ENCODE measurements around the gene SAMD3. TPM values are rescaled to one million over a fixed set of nuclear protein-coding genes. Genes with fewer than 3 reads are reported as not detected.

Gene SAMD3
- total RNA-seq, 1 experiment from 2014 or later, result 1.5 TPM

DNA sequence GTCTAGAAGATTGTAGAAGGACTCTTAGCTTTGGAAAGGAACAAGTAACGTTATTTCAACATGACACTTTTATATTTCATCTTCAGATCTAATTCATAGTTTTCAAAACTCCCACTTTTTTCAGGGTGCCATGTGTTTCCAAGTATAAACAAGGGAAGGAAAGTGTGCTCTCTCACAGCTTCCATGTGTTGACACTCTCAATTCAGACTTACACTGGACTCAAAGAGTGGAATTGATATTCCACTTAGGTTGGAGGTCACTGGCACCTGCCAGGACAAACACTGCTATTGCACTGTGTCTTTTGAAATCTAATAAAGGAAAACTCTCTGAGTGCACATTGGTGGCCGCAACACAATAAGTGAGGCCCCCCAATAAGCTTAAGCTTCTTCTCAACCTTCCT, 22.5 kb upstream of the SAMD3 start:
- DNase-seq, result no peak
- no peaks in the 10 kb centered on the region for H3K9me3 Mint-ChIP-seq (ENCODE audit: unreplicated experiment)
- no peaks in the 10 kb centered on the region for H3K4me1 Mint-ChIP-seq (ENCODE audit: low read depth, unreplicated experiment)
- H3K4me3 ChIP-seq (ENCODE audit: low read depth, low read length), result no peak overlapping the region
- H3K27me3 ChIP-seq (replicated peaks; ENCODE audit: control insufficient read depth, insufficient read depth, low read length), result no peaks in the 10 kb centered on the region
- H3K27ac Mint-ChIP-seq (ENCODE audit: unreplicated experiment), result no peak overlapping the region
- intact Hi-C loops (cut with micrococcal nuclease; ENCODE audit: unreplicated experiment), result no loop called here
- TF ChIP-seq, protein P1, sequence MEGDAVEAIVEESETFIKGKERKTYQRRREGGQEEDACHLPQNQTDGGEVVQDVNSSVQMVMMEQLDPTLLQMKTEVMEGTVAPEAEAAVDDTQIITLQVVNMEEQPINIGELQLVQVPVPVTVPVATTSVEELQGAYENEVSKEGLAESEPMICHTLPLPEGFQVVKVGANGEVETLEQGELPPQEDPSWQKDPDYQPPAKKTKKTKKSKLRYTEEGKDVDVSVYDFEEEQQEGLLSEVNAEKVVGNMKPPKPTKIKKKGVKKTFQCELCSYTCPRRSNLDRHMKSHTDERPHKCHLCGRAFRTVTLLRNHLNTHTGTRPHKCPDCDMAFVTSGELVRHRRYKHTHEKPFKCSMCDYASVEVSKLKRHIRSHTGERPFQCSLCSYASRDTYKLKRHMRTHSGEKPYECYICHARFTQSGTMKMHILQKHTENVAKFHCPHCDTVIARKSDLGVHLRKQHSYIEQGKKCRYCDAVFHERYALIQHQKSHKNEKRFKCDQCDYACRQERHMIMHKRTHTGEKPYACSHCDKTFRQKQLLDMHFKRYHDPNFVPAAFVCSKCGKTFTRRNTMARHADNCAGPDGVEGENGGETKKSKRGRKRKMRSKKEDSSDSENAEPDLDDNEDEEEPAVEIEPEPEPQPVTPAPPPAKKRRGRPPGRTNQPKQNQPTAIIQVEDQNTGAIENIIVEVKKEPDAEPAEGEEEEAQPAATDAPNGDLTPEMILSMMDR (IDR thresholded peaks at IDR 0.05; ENCODE audit: insufficient read depth in 1 of 2, low read depth in 1 of 2, low read length in 1 of 2, severe bottlenecking in 1 of 2, unreplicated experiment in 1 of 2), result no peak
- H3K4me3 Mint-ChIP-seq (ENCODE audit: unreplicated experiment), result no peak overlapping the region
- H3K36me3 ChIP-seq (ENCODE audit: control insufficient read depth, insufficient read depth, low read length), result no peaks in the 10 kb centered on the region
- ChIA-PET CTCF (no interaction called here), POLR2A (no interaction called here)
- no peaks in the 10 kb centered on the region for H3K9me3 ChIP-seq
- H3K4me1 ChIP-seq, result no peaks in the 10 kb centered on the region
- no peaks in the 10 kb centered on the region for H3K36me3 Mint-ChIP-seq (ENCODE audit: insufficient read depth, unreplicated experiment)
- no TSS peak for BruUV-seq (replicated peaks)
- H3K27me3 Mint-ChIP-seq (ENCODE audit: insufficient read depth, unreplicated experiment), result no peaks in the 10 kb centered on the region

DNA sequence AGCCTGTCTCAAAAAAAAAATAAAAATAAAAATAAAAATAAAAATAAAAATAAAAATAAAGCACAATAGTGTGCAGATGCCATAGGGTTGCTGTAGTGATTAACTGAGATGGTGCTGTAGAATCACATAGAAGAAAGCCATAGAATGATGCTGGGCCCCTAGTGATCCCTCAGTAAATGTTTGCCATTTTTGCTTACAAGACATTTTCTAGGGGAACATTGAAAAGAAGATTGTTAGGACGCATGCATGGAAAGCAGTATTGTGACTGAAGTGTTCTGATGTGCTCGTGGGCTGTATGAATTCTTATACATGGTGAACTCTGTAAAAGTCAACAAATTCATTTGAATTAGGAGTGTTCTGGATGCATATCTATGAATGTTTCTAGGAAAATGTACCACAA, 22.0 kb upstream of the SAMD3 start:
- POLR2A ChIA-PET, result no interaction called here
- no peaks in the 10 kb centered on the region for H3K4me1 ChIP-seq
- TF ChIP-seq, protein P1 (IDR thresholded peaks at IDR 0.05; ENCODE audit: insufficient read depth in 1 of 2, low read depth in 1 of 2, low read length in 1 of 2, severe bottlenecking in 1 of 2, unreplicated experiment in 1 of 2), result no peak
- Mint-ChIP-seq H3K27me3 (ENCODE audit: insufficient read depth, unreplicated experiment) (no peaks in the 10 kb centered on the region), H3K9me3 (ENCODE audit: unreplicated experiment) (no peaks in the 10 kb centered on the region), H3K4me1 (ENCODE audit: low read depth, unreplicated experiment) (no peaks in the 10 kb centered on the region), H3K4me3 (ENCODE audit: unreplicated experiment) (no peak overlapping the region), H3K36me3 (ENCODE audit: insufficient read depth, unreplicated experiment) (no peaks in the 10 kb centered on the region), H3K27ac (ENCODE audit: unreplicated experiment) (no peak overlapping the region)
- BruUV-seq (replicated peaks), result no TSS peak
- intact Hi-C loops (cut with micrococcal nuclease; ENCODE audit: unreplicated experiment), result no loop called here
- H3K27me3 ChIP-seq (replicated peaks; ENCODE audit: control insufficient read depth, insufficient read depth, low read length), result no peaks in the 10 kb centered on the region
- H3K36me3 ChIP-seq (ENCODE audit: control insufficient read depth, insufficient read depth, low read length), result no peaks in the 10 kb centered on the region
- DNase-seq, result no peak
- H3K9me3 ChIP-seq, result no peaks in the 10 kb centered on the region
- no peak overlapping the region for H3K4me3 ChIP-seq (ENCODE audit: low read depth, low read length)
- CTCF ChIA-PET, result no interaction called here

DNA sequence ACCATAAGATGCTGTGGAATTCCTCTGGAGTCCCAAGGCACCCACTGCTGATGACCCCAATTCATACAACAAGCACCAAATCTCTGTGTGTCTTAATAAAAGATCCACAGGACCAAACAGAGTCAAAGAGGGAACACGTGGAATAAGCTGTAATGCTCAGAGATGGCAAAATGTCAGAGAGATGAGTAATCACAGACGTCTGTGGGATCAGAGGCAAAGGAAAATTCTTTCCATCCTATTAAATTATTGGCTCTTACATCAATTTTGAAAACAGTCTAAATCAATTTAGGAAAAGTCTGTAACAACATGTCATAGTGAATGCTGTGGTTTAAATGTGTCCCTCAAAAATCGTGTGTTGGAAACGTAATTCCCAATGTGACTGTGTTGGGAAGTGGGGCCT, 17.5 kb upstream of the SAMD3 start:
- no peak for DNase-seq
- Mint-ChIP-seq H3K4me1 (ENCODE audit: low read depth, unreplicated experiment) (no peaks in the 10 kb centered on the region), H3K27ac (ENCODE audit: unreplicated experiment) (no peak overlapping the region), H3K4me3 (ENCODE audit: unreplicated experiment) (no peak overlapping the region), H3K9me3 (ENCODE audit: unreplicated experiment) (no peaks in the 10 kb centered on the region), H3K27me3 (ENCODE audit: insufficient read depth, unreplicated experiment) (no peaks in the 10 kb centered on the region), H3K36me3 (ENCODE audit: insufficient read depth, unreplicated experiment) (no peaks in the 10 kb centered on the region)
- Histone ChIP-seq H3K9me3 (no peaks in the 10 kb centered on the region), H3K4me3 (ENCODE audit: low read depth, low read length) (no peak overlapping the region), H3K27me3 (replicated peaks; ENCODE audit: control insufficient read depth, insufficient read depth, low read length) (no peaks in the 10 kb centered on the region), H3K4me1 (no peaks in the 10 kb centered on the region), H3K36me3 (ENCODE audit: control insufficient read depth, insufficient read depth, low read length) (no peaks in the 10 kb centered on the region)
- CTCF ChIA-PET, result no interaction called here
- intact Hi-C loops (cut with micrococcal nuclease; ENCODE audit: unreplicated experiment), result no loop called here
- TF ChIP-seq, protein P1 (IDR thresholded peaks at IDR 0.05; ENCODE audit: insufficient read depth in 1 of 2, low read depth in 1 of 2, low read length in 1 of 2, severe bottlenecking in 1 of 2, unreplicated experiment in 1 of 2), result no peak
- no TSS peak for BruUV-seq (replicated peaks)
- POLR2A ChIA-PET, result no interaction called here
